ENCODE measurements around the gene NR1I2.

The NR1I2 gene

DNA sequence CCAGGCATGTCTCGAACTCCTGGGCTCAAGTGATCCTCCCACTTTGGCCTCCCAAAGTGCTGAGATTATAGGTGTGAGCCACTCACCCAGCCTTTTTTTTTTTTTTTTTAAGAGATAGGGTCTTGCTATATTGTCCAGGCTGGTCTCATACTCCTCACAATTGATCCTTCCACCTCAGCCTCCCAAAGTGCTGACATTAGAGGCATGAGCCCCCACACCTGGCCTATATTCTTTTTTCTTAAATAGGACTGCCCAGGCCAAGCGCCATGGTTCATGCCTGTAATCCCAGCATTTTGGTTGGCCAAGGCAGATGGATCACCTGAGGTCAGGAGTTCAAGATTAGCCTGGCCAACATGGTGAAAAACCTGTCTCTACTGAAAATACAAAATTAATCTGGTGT is 12.5 kb downstream of the NR1I2 start:
- Mint-ChIP-seq H3K27ac (no peak overlapping the region), H3K4me3 (no peak overlapping the region), H3K36me3 (ENCODE audit: low read depth) (no peaks in the 10 kb centered on the region), H3K9me3 (no peaks in the 10 kb centered on the region), H3K4me1 (ENCODE audit: low read depth) (no peaks in the 10 kb centered on the region), H3K27me3 (ENCODE audit: low read depth) (peaks cover 13% of the 10 kb centered on the region)

DNA sequence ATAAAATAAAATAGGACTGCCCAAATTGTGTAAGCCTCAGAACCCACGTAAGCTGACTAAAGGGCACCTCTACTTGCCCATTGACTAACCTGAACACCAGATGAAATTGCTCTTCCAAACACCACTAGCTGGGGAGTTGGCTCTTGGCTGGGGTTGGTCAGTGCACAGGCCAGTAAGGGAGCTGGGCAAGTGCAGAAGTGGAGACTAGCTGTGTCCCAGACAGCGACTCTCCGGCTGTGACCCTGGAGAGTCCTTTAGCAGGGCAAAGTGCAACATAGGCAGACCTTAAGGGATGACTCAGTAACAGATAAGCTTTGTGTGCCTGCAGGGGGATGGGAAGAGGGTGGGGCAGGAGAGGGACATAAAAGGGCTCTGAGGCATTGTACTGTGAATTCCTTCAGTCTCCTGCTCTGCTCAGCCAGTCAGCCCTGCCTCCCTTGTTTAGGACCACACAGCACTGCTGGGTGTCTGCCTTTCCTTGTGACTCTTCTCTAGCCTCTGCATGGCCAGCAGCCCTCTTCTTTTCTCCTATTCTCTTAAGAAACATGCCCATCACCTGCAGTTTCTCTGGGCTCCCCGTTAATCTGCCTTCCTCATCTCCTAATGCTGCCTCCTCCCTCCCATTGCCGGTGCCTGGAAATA is 13.2 kb downstream of the NR1I2 start:
- H3K27me3 Mint-ChIP-seq (ENCODE audit: low read depth), result peaks cover 18% of the 10 kb centered on the region
- H3K9me3 Mint-ChIP-seq, result no peaks in the 10 kb centered on the region
- H3K4me1 Mint-ChIP-seq (ENCODE audit: low read depth), result no peaks in the 10 kb centered on the region
- H3K4me3 Mint-ChIP-seq, result no peak overlapping the region
- H3K36me3 Mint-ChIP-seq (ENCODE audit: low read depth), result no peaks in the 10 kb centered on the region
- H3K27ac Mint-ChIP-seq, result no peak overlapping the region

DNA sequence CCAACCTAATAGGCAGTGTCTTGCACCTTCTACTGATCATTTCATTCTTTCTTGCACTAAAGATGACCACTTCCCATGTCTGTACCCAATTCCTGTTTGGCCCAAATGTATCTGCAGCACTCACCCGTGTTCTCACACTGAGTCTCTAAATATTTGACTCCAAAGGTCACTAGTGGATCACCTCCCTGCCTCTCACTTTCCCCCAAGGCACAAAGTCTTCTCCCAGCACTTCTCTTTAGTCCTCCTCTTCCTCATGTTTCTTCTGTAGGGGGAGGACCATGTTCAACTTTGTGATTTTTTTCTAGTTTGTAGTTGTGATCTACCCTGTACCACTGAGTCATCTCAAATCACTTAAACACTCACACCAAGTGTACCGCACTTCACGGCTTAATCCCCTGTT is 13.9 kb downstream of the NR1I2 start:
- H3K9me3 Mint-ChIP-seq, result no peaks in the 10 kb centered on the region
- H3K4me1 Mint-ChIP-seq (ENCODE audit: low read depth), result no peaks in the 10 kb centered on the region
- H3K4me3 Mint-ChIP-seq, result no peak overlapping the region
- H3K36me3 Mint-ChIP-seq (ENCODE audit: low read depth), result no peaks in the 10 kb centered on the region
- H3K27ac Mint-ChIP-seq, result no peak overlapping the region
- peaks cover 23% of the 10 kb centered on the region for H3K27me3 Mint-ChIP-seq (ENCODE audit: low read depth)

DNA sequence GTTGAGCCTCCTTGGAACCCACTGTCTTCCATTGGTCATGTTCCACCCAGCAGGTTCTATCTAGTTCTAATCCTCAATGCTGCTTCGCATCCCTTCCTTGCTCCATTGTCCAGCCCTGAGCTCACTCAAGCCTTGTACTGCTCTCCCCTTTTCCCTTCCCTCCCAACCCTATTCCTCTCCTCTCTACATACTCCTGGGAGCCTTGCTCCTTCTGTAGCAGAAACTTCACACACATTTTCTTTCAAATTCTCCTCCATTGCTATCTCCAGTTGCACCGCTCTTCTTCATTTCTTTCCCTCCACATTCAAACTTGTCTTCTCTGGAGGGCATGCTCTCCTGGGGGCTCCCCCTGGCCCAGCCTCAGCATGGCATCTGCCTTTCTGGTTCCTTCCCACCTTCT is 14.5 kb downstream of the NR1I2 start:
- Mint-ChIP-seq H3K9me3 (no peaks in the 10 kb centered on the region), H3K4me1 (ENCODE audit: low read depth) (no peaks in the 10 kb centered on the region), H3K27me3 (ENCODE audit: low read depth) (peaks cover 25% of the 10 kb centered on the region), H3K4me3 (no peak overlapping the region), H3K27ac (no peak overlapping the region), H3K36me3 (ENCODE audit: low read depth) (no peaks in the 10 kb centered on the region)

DNA sequence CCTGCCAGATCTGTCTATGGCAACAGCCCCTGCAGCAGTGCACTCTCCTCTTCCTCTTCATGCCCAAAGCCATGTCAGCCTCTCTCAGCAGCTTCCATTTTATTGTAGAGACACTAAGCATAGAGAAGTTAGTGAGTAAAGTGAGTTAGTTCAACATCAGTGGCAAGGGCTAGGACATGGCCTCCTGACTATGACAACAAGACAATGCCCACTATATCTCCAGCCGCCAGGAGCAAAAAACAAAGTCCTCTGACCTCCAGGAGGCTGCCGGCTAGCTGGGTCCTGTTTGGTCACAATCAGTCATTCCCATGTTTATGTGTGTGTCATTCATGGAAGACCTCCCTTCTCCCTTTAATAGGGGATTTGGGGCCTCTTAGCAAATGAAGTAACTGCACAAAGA is 14.9 kb downstream of the NR1I2 start:
- Mint-ChIP-seq H3K27me3 (ENCODE audit: low read depth) (peaks cover 29% of the 10 kb centered on the region), H3K4me3 (no peak overlapping the region), H3K9me3 (no peaks in the 10 kb centered on the region), H3K27ac (no peak overlapping the region), H3K36me3 (ENCODE audit: low read depth) (no peaks in the 10 kb centered on the region), H3K4me1 (ENCODE audit: low read depth) (no peaks in the 10 kb centered on the region)

DNA sequence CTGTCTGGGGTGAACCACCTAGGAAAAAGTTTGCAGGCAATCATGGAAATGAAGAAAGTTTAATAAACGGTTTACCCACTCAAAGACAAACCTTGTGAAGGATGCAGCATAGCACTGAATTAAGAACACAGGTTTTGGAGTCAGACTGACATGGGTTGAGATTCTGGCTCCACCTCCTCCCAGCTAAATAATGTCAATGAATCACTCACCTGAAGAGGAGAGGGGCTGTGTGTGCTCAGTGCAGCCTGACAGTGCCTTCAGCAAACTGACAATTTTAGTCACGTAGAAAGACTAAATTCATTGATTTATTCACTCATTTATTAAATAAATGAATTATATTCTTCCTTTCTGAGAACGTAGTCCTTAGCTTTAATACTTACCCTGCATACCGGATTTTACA is 18.9 kb downstream of the NR1I2 start:
- H3K9me3 Mint-ChIP-seq, result no peaks in the 10 kb centered on the region
- H3K4me1 Mint-ChIP-seq (ENCODE audit: low read depth), result no peaks in the 10 kb centered on the region
- H3K36me3 Mint-ChIP-seq (ENCODE audit: low read depth), result no peaks in the 10 kb centered on the region
- H3K27me3 Mint-ChIP-seq (ENCODE audit: low read depth), result peaks cover 44% of the 10 kb centered on the region
- H3K4me3 Mint-ChIP-seq, result no peak overlapping the region
- H3K27ac Mint-ChIP-seq, result no peak overlapping the region

DNA sequence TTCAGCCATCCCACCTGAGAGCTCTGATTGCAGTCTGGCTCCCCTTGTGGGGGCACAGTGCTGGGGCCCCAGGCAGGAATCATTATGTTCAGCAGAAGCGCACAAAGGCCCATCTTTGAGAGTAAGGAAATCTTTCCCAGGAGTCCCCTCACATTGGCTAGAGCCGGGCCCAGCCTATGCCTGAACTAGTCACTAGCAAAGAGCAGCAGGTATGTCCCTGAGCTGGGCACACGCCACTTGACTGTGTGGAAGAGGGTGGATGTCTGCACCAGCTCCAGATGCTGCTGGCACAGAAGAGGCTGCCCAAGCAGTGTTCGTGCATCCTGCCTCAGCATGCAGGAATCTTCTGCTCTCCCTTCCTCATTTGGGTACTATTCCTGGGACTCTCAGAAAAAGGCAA is 26.3 kb downstream of the NR1I2 start:
- Mint-ChIP-seq H3K36me3 (ENCODE audit: low read depth) (no peaks in the 10 kb centered on the region), H3K4me1 (ENCODE audit: low read depth) (peaks cover 6% of the 10 kb centered on the region), H3K9me3 (no peaks in the 10 kb centered on the region), H3K4me3 (no peak overlapping the region), H3K27me3 (ENCODE audit: low read depth) (peaks cover 17% of the 10 kb centered on the region), H3K27ac (no peak overlapping the region)

DNA sequence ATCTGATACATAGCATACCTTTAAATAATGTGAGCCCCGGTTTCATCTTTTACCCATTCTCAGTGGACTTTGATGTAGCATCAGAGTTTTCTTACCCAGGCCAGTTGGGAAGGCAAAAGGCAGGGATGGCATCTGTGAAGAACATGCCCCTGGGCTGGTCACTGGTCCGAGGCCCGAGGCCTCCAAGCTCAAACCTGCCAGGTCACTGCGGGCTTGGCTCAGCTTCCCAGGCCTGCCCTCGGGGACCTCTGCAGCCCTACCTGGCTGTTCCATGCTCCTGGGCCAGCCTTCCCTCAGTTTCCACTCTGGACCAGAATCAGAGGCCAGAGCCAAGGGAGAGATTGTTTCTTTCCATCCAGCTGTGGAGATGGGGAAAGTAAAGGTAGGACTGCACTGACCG is 26.9 kb downstream of the NR1I2 start:
- Mint-ChIP-seq H3K9me3 (no peaks in the 10 kb centered on the region), H3K4me3 (no peak overlapping the region), H3K4me1 (ENCODE audit: low read depth) (peaks cover 6% of the 10 kb centered on the region), H3K27me3 (ENCODE audit: low read depth) (peaks cover 17% of the 10 kb centered on the region), H3K27ac (no peak overlapping the region), H3K36me3 (ENCODE audit: low read depth) (no peaks in the 10 kb centered on the region)

DNA sequence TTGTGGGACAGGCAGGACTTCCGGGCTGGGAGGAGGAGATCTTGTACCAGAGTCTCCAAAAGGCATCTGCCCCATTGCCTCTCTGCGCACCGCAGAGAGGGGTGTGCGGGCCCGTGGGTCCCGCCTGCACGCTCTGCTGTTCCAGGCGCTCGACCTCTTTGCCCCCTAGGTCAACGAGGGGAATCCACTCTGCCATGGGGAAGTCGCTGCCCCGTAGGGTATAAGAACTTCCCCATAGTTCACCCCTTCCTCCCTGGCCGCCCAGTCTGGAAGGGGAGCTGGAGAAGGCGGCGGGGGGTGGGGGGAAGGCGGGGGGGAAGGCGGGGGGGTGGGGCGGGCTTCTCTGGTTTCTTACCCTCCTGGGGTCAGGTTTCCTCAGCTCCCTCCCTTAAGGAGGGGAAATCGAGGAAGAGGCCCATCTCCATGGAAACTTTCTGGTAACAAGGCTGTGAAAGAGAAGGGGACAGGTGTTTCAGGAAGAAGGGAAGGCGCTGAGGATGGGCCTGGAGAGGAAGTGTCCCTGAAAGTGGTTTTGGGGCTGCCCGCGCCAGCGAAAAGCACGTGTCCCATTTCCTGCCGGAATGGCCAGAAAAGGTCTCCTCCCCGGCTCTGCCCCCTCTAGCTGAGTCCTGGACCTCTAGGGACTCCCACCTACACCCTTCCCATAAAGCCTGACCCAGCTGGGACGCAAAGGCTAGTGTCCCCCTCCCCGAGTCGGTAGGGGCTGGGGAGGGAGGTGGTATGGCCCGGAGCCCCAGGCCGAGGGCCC is 27.5 kb downstream of the NR1I2 start:
- H3K36me3 Mint-ChIP-seq (ENCODE audit: low read depth), result no peaks in the 10 kb centered on the region
- no peaks in the 10 kb centered on the region for H3K9me3 Mint-ChIP-seq
- peak overlapping the region; percentile 77 for H3K4me3 Mint-ChIP-seq
- H3K27me3 Mint-ChIP-seq (ENCODE audit: low read depth), result peaks cover 17% of the 10 kb centered on the region
- H3K27ac Mint-ChIP-seq, result no peak overlapping the region
- peaks cover 6% of the 10 kb centered on the region for H3K4me1 Mint-ChIP-seq (ENCODE audit: low read depth)

DNA sequence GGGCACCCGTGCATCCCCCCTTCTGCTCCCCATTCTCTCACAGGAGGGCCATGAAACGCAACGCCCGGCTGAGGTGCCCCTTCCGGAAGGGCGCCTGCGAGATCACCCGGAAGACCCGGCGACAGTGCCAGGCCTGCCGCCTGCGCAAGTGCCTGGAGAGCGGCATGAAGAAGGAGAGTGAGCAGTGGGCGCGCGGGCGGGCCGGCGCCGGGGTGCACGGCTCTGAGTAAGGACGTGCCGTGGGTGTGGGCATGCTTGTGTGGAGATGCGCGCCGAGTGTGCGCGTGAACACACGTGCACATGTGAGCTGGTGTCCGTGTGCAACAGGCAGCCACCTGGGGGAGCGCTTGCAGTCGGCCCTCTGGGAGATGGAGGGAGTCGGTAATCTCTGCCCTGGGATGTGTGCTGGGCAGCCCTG is 28.1 kb downstream of the NR1I2 start:
- Mint-ChIP-seq H3K27ac (no peak overlapping the region), H3K36me3 (ENCODE audit: low read depth) (no peaks in the 10 kb centered on the region), H3K27me3 (ENCODE audit: low read depth) (peaks cover 15% of the 10 kb centered on the region), H3K9me3 (no peaks in the 10 kb centered on the region), H3K4me3 (peak overlapping the region; percentile 77), H3K4me1 (ENCODE audit: low read depth) (peaks cover 6% of the 10 kb centered on the region)

DNA sequence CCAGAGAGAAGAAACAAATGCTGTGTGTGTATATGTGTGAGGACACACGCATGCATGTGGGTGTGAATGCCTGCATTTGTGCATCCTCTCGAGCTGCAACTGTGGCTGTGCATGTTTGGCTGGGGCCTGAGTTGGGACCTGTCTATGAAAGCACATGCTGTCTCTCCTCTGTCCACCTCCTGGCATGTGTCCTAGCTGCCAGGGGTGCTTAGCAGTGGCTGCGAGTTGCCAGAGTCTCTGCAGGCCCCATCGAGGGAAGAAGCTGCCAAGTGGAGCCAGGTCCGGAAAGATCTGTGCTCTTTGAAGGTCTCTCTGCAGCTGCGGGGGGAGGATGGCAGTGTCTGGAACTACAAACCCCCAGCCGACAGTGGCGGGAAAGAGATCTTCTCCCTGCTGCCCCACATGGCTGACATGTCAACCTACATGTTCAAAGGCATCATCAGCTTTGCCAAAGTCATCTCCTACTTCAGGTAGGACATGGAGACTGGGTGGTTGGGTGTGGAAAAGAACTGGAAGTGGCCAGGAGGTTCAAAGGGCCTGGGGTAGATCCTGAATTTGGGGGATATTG is 30.7 kb downstream of the NR1I2 start:
- Mint-ChIP-seq H3K36me3 (ENCODE audit: low read depth) (no peaks in the 10 kb centered on the region), H3K27ac (no peak overlapping the region), H3K27me3 (ENCODE audit: low read depth) (peaks cover 8% of the 10 kb centered on the region), H3K4me1 (ENCODE audit: low read depth) (peaks cover 6% of the 10 kb centered on the region), H3K4me3 (no peak overlapping the region), H3K9me3 (no peaks in the 10 kb centered on the region)

DNA sequence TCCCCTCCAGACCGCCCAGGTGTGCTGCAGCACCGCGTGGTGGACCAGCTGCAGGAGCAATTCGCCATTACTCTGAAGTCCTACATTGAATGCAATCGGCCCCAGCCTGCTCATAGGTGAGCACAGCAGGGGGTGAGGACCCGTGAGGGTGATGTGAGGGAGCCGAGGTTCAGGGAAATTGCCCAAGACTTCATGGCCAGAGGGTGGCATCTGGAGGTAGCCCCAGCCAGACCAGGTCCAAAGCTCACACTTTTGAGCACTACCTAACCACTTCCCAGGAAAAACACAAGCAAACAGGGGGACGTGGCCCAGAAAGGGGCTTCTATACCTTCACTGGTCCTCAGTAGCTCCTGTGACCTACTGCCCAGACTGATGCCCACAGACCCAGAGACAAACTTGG is 33.8 kb downstream of the NR1I2 start:
- H3K27me3 Mint-ChIP-seq (ENCODE audit: low read depth), result peaks cover 8% of the 10 kb centered on the region
- no peaks in the 10 kb centered on the region for H3K36me3 Mint-ChIP-seq (ENCODE audit: low read depth)
- no peak overlapping the region for H3K27ac Mint-ChIP-seq
- no peaks in the 10 kb centered on the region for H3K9me3 Mint-ChIP-seq
- no peak overlapping the region for H3K4me3 Mint-ChIP-seq
- H3K4me1 Mint-ChIP-seq (ENCODE audit: low read depth), result no peaks in the 10 kb centered on the region

DNA sequence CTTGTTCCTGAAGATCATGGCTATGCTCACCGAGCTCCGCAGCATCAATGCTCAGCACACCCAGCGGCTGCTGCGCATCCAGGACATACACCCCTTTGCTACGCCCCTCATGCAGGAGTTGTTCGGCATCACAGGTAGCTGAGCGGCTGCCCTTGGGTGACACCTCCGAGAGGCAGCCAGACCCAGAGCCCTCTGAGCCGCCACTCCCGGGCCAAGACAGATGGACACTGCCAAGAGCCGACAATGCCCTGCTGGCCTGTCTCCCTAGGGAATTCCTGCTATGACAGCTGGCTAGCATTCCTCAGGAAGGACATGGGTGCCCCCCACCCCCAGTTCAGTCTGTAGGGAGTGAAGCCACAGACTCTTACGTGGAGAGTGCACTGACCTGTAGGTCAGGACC is 35.2 kb downstream of the NR1I2 start:
- Mint-ChIP-seq H3K27me3 (ENCODE audit: low read depth) (no peaks in the 10 kb centered on the region), H3K4me3 (no peak overlapping the region), H3K4me1 (ENCODE audit: low read depth) (no peaks in the 10 kb centered on the region), H3K36me3 (ENCODE audit: low read depth) (no peaks in the 10 kb centered on the region), H3K27ac (no peak overlapping the region), H3K9me3 (no peaks in the 10 kb centered on the region)

DNA sequence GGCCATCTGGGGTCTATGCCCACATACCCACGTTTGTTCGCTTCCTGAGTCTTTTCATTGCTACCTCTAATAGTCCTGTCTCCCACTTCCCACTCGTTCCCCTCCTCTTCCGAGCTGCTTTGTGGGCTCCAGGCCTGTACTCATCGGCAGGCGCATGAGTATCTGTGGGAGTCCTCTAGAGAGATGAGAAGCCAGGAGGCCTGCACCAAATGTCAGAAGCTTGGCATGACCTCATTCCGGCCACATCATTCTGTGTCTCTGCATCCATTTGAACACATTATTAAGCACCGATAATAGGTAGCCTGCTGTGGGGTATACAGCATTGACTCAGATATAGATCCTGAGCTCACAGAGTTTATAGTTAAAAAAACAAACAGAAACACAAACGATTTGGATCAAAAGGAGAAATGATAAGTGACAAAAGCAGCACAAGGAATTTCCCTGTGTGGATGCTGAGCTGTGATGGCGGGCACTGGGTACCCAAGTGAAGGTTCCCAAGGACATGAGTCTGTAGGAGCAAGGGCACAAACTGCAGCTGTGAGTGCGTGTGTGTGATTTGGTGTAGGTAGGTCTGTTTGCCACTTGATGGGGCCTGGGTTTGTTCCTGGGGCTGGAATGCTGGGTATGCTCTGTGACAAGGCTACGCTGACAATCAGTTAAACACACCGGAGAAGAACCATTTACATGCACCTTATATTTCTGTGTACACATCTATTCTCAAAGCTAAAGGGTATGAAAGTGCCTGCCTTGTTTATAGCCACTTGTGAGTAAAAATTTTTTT is 35.9 kb downstream of the NR1I2 start:
- H3K27me3 Mint-ChIP-seq (ENCODE audit: low read depth), result no peaks in the 10 kb centered on the region
- no peaks in the 10 kb centered on the region for H3K4me1 Mint-ChIP-seq (ENCODE audit: low read depth)
- no peaks in the 10 kb centered on the region for H3K36me3 Mint-ChIP-seq (ENCODE audit: low read depth)
- no peak overlapping the region for H3K4me3 Mint-ChIP-seq
- no peaks in the 10 kb centered on the region for H3K9me3 Mint-ChIP-seq
- no peak overlapping the region for H3K27ac Mint-ChIP-seq

DNA sequence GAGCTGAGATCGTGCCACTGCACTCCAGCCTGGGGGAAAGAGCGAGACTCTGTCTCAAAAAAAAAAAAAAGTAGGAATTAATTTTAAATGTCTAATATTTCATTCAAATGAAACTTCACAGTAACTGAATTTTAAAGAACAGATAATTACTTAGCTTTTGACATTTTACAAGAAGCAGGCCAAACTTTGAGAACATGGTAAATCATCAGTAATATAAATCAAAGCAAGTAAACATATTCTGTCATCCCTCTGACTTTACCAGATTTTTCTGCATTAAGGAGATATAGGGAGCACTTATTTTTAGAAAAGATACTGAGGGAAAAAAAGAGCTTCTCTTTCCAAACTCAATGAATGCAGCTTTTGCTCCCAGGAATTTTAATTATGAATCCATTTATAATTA is 37.0 kb downstream of the NR1I2 start:
- no peak overlapping the region for H3K4me3 Mint-ChIP-seq
- H3K27me3 Mint-ChIP-seq (ENCODE audit: low read depth), result no peaks in the 10 kb centered on the region
- H3K9me3 Mint-ChIP-seq, result no peaks in the 10 kb centered on the region
- H3K36me3 Mint-ChIP-seq (ENCODE audit: low read depth), result peaks cover 2% of the 10 kb centered on the region
- no peaks in the 10 kb centered on the region for H3K4me1 Mint-ChIP-seq (ENCODE audit: low read depth)
- H3K27ac Mint-ChIP-seq, result no peak overlapping the region
